ENCODE data around the gene SKIDA1.
A peak's percentile ranks its signal among the peaks of the same experiment; 100 is the strongest.

SKIDA1 gene

DNA sequence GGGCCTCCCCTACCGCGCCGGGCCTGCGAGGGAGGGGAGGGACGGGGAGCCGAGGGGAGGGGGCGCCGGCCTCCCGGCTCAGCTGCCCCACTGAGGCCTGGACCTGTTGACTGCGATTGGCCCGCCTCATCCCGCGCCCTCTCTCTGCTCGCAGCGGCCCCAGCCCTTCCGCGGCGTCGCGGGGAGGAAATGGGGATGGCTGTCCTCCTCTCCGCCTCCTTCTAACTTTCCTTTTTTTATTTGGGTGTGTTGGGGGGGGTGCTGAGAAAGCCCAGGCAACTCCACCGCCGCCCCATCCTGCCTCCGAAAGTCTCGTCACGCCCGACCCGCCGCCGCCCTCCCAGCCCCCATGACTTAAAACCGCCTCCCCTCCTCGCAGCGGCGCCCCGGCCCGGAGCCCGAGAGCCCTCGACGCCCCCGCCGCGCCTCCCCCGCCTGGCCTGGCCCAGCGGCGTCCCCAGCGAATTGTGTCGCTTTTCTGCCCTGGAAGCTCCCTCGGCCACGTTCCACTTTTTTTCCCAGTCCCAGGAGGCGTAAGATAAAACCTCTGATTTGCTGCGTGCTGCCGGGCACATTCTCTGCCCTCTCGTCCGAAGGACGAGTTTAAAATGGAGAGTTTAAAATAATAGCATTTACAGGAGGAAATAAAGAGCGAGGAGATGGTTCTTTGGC, 842 bp upstream of the SKIDA1 start:
- TF ChIP-seq, protein P1, sequence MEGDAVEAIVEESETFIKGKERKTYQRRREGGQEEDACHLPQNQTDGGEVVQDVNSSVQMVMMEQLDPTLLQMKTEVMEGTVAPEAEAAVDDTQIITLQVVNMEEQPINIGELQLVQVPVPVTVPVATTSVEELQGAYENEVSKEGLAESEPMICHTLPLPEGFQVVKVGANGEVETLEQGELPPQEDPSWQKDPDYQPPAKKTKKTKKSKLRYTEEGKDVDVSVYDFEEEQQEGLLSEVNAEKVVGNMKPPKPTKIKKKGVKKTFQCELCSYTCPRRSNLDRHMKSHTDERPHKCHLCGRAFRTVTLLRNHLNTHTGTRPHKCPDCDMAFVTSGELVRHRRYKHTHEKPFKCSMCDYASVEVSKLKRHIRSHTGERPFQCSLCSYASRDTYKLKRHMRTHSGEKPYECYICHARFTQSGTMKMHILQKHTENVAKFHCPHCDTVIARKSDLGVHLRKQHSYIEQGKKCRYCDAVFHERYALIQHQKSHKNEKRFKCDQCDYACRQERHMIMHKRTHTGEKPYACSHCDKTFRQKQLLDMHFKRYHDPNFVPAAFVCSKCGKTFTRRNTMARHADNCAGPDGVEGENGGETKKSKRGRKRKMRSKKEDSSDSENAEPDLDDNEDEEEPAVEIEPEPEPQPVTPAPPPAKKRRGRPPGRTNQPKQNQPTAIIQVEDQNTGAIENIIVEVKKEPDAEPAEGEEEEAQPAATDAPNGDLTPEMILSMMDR (IDR thresholded peaks at IDR 0.05; ENCODE audit: insufficient read depth, low read length, missing control alignments) = no peak
- no peak for DNase-seq (ENCODE audit: low read depth, low spot score)
- POLR2A ChIA-PET = interaction anchor here (0.9 to 2.3 kb wide), 5 partner anchors 7 to 198 kb away, joined by 3 to 16 read pairs (median 5); no protein-coding TSS in a partner anchor
- peak overlapping the region; percentile 68 for H3K4me3 ChIP-seq (ENCODE audit: low read depth, low read length)
- CTCF ChIA-PET = interaction anchor here (1.1 to 3.6 kb wide), 2 partner anchors 30 to 247 kb away, joined by 3 to 16 read pairs; no protein-coding TSS in a partner anchor

- DNase-seq (ENCODE audit: low read depth, low spot score) = no peak
- ChIA-PET CTCF (interaction anchor here (0.6 to 3.6 kb wide), 2 partner anchors 28 to 895 kb away, joined by 3 to 16 read pairs; no protein-coding TSS in a partner anchor), POLR2A (interaction anchor here (0.9 to 2.3 kb wide), 5 partner anchors 9 to 200 kb away, joined by 3 to 16 read pairs (median 5); no protein-coding TSS in a partner anchor)
- H3K4me3 ChIP-seq (ENCODE audit: low read depth, low read length) = peak overlapping the region; percentile 68
- TF ChIP-seq, protein P1 (IDR thresholded peaks at IDR 0.05; ENCODE audit: insufficient read depth, low read length, missing control alignments) = no peak
These were observed 736 bp downstream of the SKIDA1 start for GRCh38 chr10:21524526-21525366.

DNA sequence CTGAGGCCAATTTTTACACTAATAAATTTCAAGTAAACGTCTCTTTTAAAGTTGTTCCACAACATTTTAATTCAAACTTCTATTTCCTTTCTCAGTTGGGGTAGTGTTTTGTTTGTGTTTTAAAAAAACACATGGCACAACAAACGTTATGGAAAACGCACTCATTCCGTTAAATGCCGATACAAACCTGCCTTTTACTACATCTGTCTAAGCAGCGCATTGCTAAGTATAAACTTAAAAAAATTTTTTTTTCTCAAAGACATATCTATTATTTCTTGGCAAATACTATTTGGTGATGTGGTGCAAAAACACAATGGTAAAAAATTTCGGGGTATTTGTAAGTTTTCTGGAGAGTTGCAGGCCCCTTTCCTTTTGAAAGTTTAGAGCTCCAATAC, 1.4 kb downstream of the SKIDA1 start:
- DNase-seq (ENCODE audit: low read depth, low spot score) = no peak
- H3K4me3 ChIP-seq (ENCODE audit: low read depth, low read length) = peak overlapping the region; percentile 68; the same call in 1 of the 2 replicates
- TF ChIP-seq, protein P1 (IDR thresholded peaks at IDR 0.05; ENCODE audit: insufficient read depth, low read length, missing control alignments) = no peak
- POLR2A ChIA-PET = no interaction called here
- CTCF ChIA-PET = interaction anchor here (0.6 to 3.6 kb wide), 2 partner anchors 28 to 896 kb away, joined by 3 to 16 read pairs; no protein-coding TSS in a partner anchor

DNA sequence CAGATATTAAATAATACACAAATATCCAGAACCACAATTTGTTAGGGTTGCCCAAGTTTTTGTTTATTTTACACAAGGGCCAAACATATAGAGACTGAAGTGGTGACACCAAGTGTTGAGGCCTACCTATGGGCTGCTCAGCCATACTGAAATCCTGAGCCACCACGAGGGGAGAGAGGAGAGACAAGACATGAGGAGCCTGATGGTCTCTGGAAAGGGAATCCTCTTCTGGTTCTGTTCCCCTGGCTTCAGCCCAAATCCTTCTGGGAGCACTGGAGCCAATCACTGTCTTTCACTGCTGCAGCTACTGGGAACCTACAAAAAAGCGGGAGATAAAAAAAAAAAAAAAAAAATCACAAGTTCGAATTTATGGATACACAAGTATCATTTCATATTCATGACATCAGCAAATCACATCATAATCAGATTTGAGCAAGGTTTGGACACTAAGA, 1.9 kb downstream of the SKIDA1 start:
- TF ChIP-seq, protein P1 (IDR thresholded peaks at IDR 0.05; ENCODE audit: insufficient read depth, low read length, missing control alignments) = no peak
- ChIA-PET POLR2A (no interaction called here), CTCF (no interaction called here)
- H3K4me3 ChIP-seq (ENCODE audit: low read depth, low read length) = no peak overlapping the region
- no peak for DNase-seq (ENCODE audit: low read depth, low spot score)

GRCh38 chr10:21522631-21523406, 2.7 kb downstream of the SKIDA1 start:
- TF ChIP-seq, protein P1 (IDR thresholded peaks at IDR 0.05; ENCODE audit: insufficient read depth, low read length, missing control alignments) = no peak
- no peak overlapping the region for H3K4me3 ChIP-seq (ENCODE audit: low read depth, low read length)
- POLR2A ChIA-PET = no interaction called here
- CTCF ChIA-PET = interaction anchor here (1.0 to 3.1 kb wide), 4 partner anchors 27 to 282 kb away, joined by 3 to 15 read pairs (median 4); no protein-coding TSS in a partner anchor
- DNase-seq (ENCODE audit: low read depth, low spot score) = no peak
